K562 (cell line): Measurements from ENCODE around the gene ZNF43. TPM values are rescaled to one million over a fixed set of nuclear protein-coding genes. Genes with fewer than 3 reads are reported as not detected.

Experiments used
- CHAMP1 ChIP-seq: fragments of 450-650 bp; IDR thresholded peaks from 2 replicates; pipeline ENCODE4 v1.6.1; 2016; ENCODE audit warnings: mild to moderate bottlenecking
- EGR1 ChIP-seq: fragments of 450-650 bp; conservative IDR thresholded peaks from 2 replicates; pipeline ENCODE4 v1.6.1; 2017; ENCODE audit warnings: mild to moderate bottlenecking
- ELF1 ChIP-seq: fragments of 200-800 bp; sonication (Bioruptor generic); IDR thresholded peaks from 2 replicates; pipeline ENCODE4 v1.6.1; 2016; ENCODE audit warnings: missing genetic modification characterization, missing compliant biosample characterization
- FOS ChIP-seq: IDR thresholded peaks from 3 replicates; pipeline ENCODE4 v1.6.1; 2011; ENCODE audit not compliant: insufficient read length; ENCODE audit errors: extremely low read depth
- HEY1 ChIP-seq: fragments of 250-450 bp; sonication (Bioruptor Pico); IDR thresholded peaks from 2 replicates; pipeline ENCODE4 v1.5.0; 2020; ENCODE audit warnings: mild to moderate bottlenecking, moderate library complexity, borderline replicate concordance
- IRF9 ChIP-seq: fragments of 450-650 bp; IDR thresholded peaks from 2 replicates; pipeline ENCODE4 v1.6.1; 2016; ENCODE audit warnings: missing biosample characterization, missing genetic modification characterization
- MAFF ChIP-seq: IDR thresholded peaks from 2 replicates; pipeline ENCODE4 v1.6.1; 2012; ENCODE audit warnings: low read length, improper control_type of control experiment
- MAZ ChIP-seq, 2 experiments: fragments of 450-650 bp in 1 of 2; sonication (generic) in 1 of 2; formaldehyde crosslinking; IDR thresholded peaks in 1 of 2; conservative IDR thresholded peaks in 1 of 2; 2 replicates each; pipeline versions ENCODE4 v1.4.0 to v1.5.0; 2020; ENCODE audit warnings: mild to moderate bottlenecking in 1 of 2, missing genetic modification reagents in 1 of 2
- MNT ChIP-seq, 2 experiments: fragments of 450-650 bp; conservative IDR thresholded peaks; 2 replicates each; pipeline ENCODE4 v1.6.1; 2017; ENCODE audit warnings: mild to moderate bottlenecking in 2 of 2, moderate library complexity in 2 of 2
- MYC ChIP-seq, 2 experiments: fragments of 250-450 bp in 1 of 2; sonication (Bioruptor Pico) in 1 of 2; IDR thresholded peaks; 2 replicates each; pipeline versions ENCODE4 v1.5.1 to v1.6.1; 2012 to 2021; ENCODE audit warnings: low read depth in 2 of 2, borderline replicate concordance in 1 of 2, improper control_type of control experiment in 1 of 2, low read length in 1 of 2, mild to moderate bottlenecking in 1 of 2, moderate library complexity in 1 of 2
- NEUROD1 ChIP-seq: fragments of 150-350 bp; IDR thresholded peaks from 2 replicates; pipeline ENCODE4 v1.6.1; 2014; ENCODE audit warnings: borderline replicate concordance, low read length, low read depth; ENCODE audit not compliant: partially characterized antibody
- NRF1 ChIP-seq, 2 experiments: fragments of 450-650 bp; IDR thresholded peaks in 1 of 2; conservative IDR thresholded peaks in 1 of 2; 2 replicates each; pipeline ENCODE4 v1.6.1; 2014; ENCODE audit warnings: mild to moderate bottlenecking in 2 of 2
- PHF8 ChIP-seq: fragments of 200-600 bp; sonication (generic); IDR thresholded peaks from 2 replicates; pipeline ENCODE4 v1.6.1; 2012; ENCODE audit warnings: mixed run types, mild to moderate bottlenecking, inconsistent platforms, low read length, moderate library complexity, borderline replicate concordance
- POLR2G ChIP-seq: fragments of 200-400 bp; formaldehyde crosslinking; IDR thresholded peaks from 2 replicates; pipeline ENCODE4 v1.6.1; 2017; ENCODE audit warnings: low read depth, mild to moderate bottlenecking, antibody characterized with exemption, low read length, moderate library complexity
- SP2 ChIP-seq: IDR thresholded peaks from 2 replicates; pipeline ENCODE4 v1.6.1; 2011; ENCODE audit warnings: mild to moderate bottlenecking, low read depth, low read length, moderate library complexity; ENCODE audit not compliant: poor library complexity, severe bottlenecking; ENCODE audit errors: extremely low read depth
- TCFL5 ChIP-seq: fragments of 250-450 bp; sonication (Bioruptor Pico); conservative IDR thresholded peaks from 2 replicates; pipeline ENCODE4 v1.6.1; 2021; ENCODE audit warnings: mild to moderate bottlenecking, moderate library complexity, matching md5 sums
- VEZF1 ChIP-seq: fragments of 200-800 bp; sonication (Bioruptor generic); IDR thresholded peaks from 2 replicates; pipeline ENCODE4 v1.6.1; 2017; ENCODE audit warnings: missing genetic modification characterization, missing compliant biosample characterization
- polyA plus RNA-seq, 8 experiments: library from polyadenylated mRNA; depleted of rRNA in 4 of 8; stranded (reverse) in 5 of 8; unstranded in 3 of 8; fragments of >200 nt; fragmentation: Nextera tagmentation in 2 of 8; fragmentation: Illumina TruSeq in 1 of 8; extraction: Ambion mirVana in 2 of 8; extraction: Trizol in 1 of 8; gene quantifications; 2 replicates each; pipeline versions ENCODE4 v1.2.1 to v1.2.3, GENCODE V29; 2011 to 2014; ENCODE audit warnings: inconsistent platforms in 1 of 8, missing spikeins in 1 of 8
- total RNA-seq, 7 experiments: library from RNA; depleted of rRNA in 6 of 7; stranded (reverse); fragments of >200 nt in 6 of 7; fragmentation: Illumina TruSeq in 2 of 7; extraction: Trizol in 2 of 7; gene quantifications; 2 replicates each; pipeline versions ENCODE4 v1.2.1 to v1.2.3, GENCODE V29; 2011 to 2021; ENCODE audit warnings: low replicate concordance in 1 of 7

The ZNF43 gene
- total and polyA plus RNA-seq, 9 of the 15 experiments (the other 6 are each of a cell fraction or from before 2014, with no cell fraction given) = 3.6 to 18.6 (median 9.2) TPM

GRCh38 chr19:21835810-21836444, at the start of gene ZNF43 (continued):
- TF ChIP-seq MYC (IDR thresholded peaks at IDR 0.05; ENCODE audit: low read depth, low read length) (peak; percentile 13; the same call in 1 of the 2 replicates), MYC (CRISPR knock-in tag; IDR thresholded peaks at IDR 0.05; ENCODE audit: borderline replicate concordance, low read depth) (no peak), MAZ (CRISPR knock-in tag; conservative IDR thresholded peaks at IDR 0.05 in 1 of 2, IDR thresholded peaks at IDR 0.05 in 1 of 2) (peak; percentile 39 to 41; a peak in 3 of 4 replicates), PHF8 (peak; percentile 44), SP2 (peak; percentile 42), POLR2G (peak; percentile 81), FOS (peak; percentile 86), HEY1 (no peak), IRF9 (tag) (no peak), MNT (conservative IDR thresholded peaks at IDR 0.05) (0 out of 4 replicates have a peak, but pooled peaks of 1 of the 2 experiments have one; percentile 34), TCFL5 (CRISPR knock-in tag) (no peak), ELF1 (tag) (peak; percentile 51), EGR1 (peak; percentile 80), MAFF (no peak), NRF1 (conservative IDR thresholded peaks at IDR 0.05 in 1 of 2, IDR thresholded peaks at IDR 0.05 in 1 of 2) (peak; percentile 22 to 37; a peak in 1 of 4 replicates), VEZF1 (CRISPR knock-in tag) (peak; percentile 33; the same call in 1 of the 2 replicates), NEUROD1 (peak; percentile 44), CHAMP1 (0 out of 2 replicates have a peak, but pooled peaks have one; percentile 53)
